Fibroblast of pulmonary artery (primary cell): Measurements from ENCODE around the gene TCN2.
A peak's percentile ranks its signal among the peaks of the same experiment; 100 is the strongest.

Source experiments
- DNase-seq: peaks from one replicate; pipeline ENCODE4 v3.0.0-alpha.2; 2010; ENCODE audit warnings: low read depth
- H3K4me3 ChIP-seq: replicated peaks from 2 replicates; pipeline ENCODE4 v1.5.1; 2011; ENCODE audit warnings: low read depth, mild to moderate bottlenecking, control low read depth, low read length, moderate library complexity
- CTCF ChIP-seq: IDR thresholded peaks from 2 replicates; pipeline ENCODE4 v1.5.1; 2011; ENCODE audit warnings: mild to moderate bottlenecking, control low read depth, low read length, inconsistent platforms; ENCODE audit errors: missing control alignments

TCN2 gene

GRCh38 chr22:30646518-30647160 is 39.7 kb downstream of the TCN2 start:
- no peak for TF ChIP-seq CTCF
- H3K4me3 ChIP-seq = no peak overlapping the region
- no peak for DNase-seq

GRCh38 chr22:30647536-30647935 is 40.6 kb downstream of the TCN2 start:
- H3K4me3 ChIP-seq = no peak overlapping the region
- TF ChIP-seq CTCF = no peak
- DNase-seq = no peak

- no peak overlapping the region for H3K4me3 ChIP-seq
- DNase-seq = no peak
- TF ChIP-seq CTCF = no peak
These were observed 41.9 kb downstream of the TCN2 start for GRCh38 chr22:30648825-30649224.

GRCh38 chr22:30649430-30650007 is 42.5 kb downstream of the TCN2 start:
- DNase-seq = peak; percentile 66
- H3K4me3 ChIP-seq = no peak overlapping the region
- no peak for TF ChIP-seq CTCF

GRCh38 chr22:30650508-30651116 is 43.6 kb downstream of the TCN2 start:
- H3K4me3 ChIP-seq = no peak overlapping the region
- DNase-seq = no peak
- no peak for TF ChIP-seq CTCF

- no peak overlapping the region for H3K4me3 ChIP-seq
These were observed 45.9 kb downstream of the TCN2 start for GRCh38 chr22:30652852-30653251.

More at GRCh38 chr22:30652852-30653251, 45.9 kb downstream of the TCN2 start:
- DNase-seq = no peak
- no peak for TF ChIP-seq CTCF
